Astrocyte of the spinal cord (primary cell): Measurements from ENCODE around the gene DLX5.
"Not testable (repeated sequence)": the region's sequence is repeated elsewhere in the genome, so short reads cannot be mapped to it uniquely, and the experiment has no call there.

Source experiments
- DNase-seq: peaks from one replicate; pipeline ENCODE4 v3.0.0; 2011; ENCODE audit warnings: low read depth, low spot score
- H3K4me3 ChIP-seq: 2 replicates; pipeline ENCODE4 v1.5.1; 2011; ENCODE audit warnings: low read depth, mild to moderate bottlenecking, low read length, moderate library complexity
- CTCF ChIP-seq: IDR thresholded peaks from 2 replicates; pipeline ENCODE4 v1.5.1; 2012; ENCODE audit warnings: low read depth, mild to moderate bottlenecking, low read length, inconsistent platforms
- in situ Hi-C: cut with HindIII; loops from 2 replicates; pipeline ENCODE4 v1.10.0; 2017; ENCODE audit warnings: low sequenced_read_pairs

The DLX5 gene

DNA sequence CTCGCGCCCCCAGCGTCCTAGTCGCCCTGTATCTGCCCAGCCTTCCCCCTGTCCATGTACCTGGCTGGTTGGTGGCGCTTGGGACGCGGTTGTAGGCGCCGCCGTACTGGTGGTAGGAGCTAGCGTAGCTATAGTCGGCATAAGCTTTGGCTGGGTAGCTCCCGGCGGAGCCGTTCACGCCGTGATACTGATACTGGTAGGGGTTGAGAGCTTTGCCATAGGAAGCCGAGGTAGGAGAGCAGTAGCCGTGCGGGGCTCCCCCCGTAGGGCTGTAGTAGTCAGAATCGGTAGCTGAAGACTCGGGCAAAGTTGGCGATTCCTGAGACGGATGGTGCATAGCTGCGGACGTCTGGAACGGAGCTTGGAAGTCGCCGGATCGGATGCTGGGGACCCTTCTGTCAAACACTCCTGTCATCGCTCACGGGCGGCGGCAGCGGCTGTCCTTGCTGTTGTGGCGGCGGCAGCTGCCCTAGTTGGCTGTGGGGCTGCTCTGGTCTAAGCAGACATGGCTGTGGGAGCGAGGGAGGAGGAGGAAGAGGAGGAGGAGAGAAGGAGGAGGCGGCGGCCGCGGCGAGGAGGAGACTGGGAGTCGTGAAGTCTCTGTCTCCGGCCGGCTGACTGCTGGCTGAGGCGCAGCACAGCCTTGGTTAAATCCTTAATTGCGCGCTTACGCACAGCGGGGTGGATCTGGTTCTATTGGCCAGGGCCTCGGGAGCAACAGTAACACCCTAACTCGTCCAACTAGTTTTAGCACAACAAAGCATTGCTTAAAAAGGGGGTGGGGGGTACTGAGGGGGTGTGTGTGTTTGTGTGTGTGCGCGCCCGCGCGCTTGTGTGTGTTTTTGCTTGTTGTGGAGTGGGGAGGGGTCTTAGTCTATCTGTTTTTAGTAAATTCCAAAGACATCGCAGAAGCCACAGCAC is at the start of gene DLX5:
Gene DLX5, minus strand, starts transcription at position 623 of the 921 bp plus-strand sequence. Its CDS starts 208 bp downstream, at position 415.
- H3K4me3 ChIP-seq, result peak within 1 kb of the TSS; percentile 7
- TF ChIP-seq CTCF, result no peak
- no peak for DNase-seq
- in situ Hi-C loops, result no loop called here

DNA sequence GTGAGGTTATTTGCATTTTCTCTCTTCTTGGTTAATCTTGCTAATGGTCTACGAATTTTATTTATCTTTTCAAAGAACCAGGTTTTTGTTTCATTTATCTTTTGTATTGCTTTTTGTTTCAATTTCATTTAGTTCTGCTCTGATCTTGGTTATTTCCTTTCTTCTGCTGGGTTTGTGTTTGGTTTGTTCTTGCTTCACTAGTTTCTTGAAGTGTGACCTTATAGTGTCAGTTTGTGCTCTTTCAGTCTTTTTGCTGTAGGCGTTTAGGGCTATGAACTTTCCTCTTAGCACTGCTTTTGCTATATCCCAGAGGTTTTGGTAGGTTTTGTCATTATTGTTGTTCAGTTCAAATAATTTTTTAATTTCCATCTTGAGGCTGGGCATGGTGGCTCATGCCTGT is 47.4 kb upstream of the DLX5 start:
- DNase-seq, H3K4me3 ChIP-seq, in situ Hi-C loops: not testable (repeated sequence)

- TF ChIP-seq CTCF, result peak; percentile 70
- H3K4me3 ChIP-seq, result no peak overlapping the region
- in situ Hi-C loops, result no loop called here
- DNase-seq, result peak; percentile 48
Measured at GRCh38 chr7:97064972-97065587, 40.4 kb upstream of the DLX5 start.

GRCh38 chr7:97064020-97064419 is 39.4 kb upstream of the DLX5 start:
- in situ Hi-C loops, result no loop called here
- TF ChIP-seq CTCF, result no peak
- DNase-seq, result no peak

GRCh38 chr7:97043281-97043680 is 18.6 kb upstream of the DLX5 start:
- in situ Hi-C loops, result no loop called here

More at GRCh38 chr7:97064020-97064419, 39.4 kb upstream of the DLX5 start:
- H3K4me3 ChIP-seq, result no peak overlapping the region

DNA sequence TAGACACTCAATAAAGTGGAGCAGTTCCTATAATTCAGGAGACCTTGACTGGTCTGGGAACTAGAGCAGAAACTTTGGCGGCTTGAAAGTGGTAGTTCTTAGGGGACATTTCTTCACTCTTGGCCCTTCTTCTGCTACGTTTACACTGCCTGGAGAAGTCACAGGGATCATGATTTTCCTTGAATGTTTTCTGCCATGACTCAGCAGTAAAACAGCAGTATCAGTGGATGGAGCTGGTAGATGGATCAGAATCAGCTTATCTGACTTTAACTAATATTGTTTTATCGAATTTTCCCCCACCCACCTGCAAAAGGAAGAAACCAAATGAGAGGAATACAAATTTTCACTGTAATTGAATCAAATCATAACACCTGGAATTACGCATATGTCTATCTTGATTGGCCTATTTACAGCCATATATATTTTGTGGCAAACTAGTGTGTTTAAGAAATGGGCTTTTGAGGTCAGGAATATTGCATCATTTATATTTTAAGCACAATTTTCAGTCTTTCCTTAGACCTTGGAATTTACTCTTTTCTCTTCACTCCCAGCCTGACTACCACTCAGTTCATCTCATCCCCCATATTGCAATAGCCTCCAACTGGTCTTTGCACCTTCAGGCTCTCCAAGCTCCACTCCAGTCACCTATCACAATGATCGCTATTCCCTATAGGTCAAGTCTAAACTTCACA is 14.9 kb upstream of the DLX5 start:
- DNase-seq, result no peak
- in situ Hi-C loops, result no loop called here
- no peak overlapping the region for H3K4me3 ChIP-seq
- no peak for TF ChIP-seq CTCF

More at GRCh38 chr7:97043281-97043680, 18.6 kb upstream of the DLX5 start:
- no peak for TF ChIP-seq CTCF
- H3K4me3 ChIP-seq, result no peak overlapping the region
- no peak for DNase-seq

DNA sequence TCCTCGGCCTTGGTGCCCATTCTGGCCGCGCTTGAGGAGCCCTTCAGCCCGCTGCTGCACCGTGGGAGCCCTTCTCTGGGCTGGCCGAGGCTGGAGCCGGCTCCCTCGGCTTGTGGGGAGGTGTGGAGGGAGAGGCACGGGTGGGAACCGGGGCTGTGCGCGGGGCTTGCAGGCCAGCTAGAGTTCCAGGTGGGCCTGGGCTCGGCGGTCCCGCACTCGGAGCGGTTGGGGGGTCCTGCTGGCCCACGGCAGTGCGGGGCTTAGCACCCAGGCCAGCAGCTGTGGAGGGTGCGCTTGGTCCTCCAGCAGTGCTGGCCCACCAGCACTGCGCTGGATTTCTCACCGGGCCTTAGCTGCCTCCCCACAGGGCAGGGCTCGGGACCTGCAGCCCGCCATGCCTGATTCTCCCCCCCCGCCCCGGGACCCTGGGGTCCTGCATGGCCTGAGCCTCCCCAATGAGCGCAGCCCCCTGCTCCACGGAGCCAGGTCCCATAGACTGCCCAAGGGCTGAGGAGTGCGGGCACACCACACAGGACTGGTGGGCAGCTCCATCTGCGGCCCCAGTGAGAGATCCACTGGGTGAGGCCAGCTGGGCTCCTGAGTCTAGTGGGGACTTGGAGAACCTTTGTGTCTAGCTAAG is 9.7 kb upstream of the DLX5 start:
- in situ Hi-C loops, result not testable (repeated sequence)

More for the DNA sequence above, 9.7 kb upstream of the DLX5 start:
- not testable (repeated sequence) for DNase-seq, H3K4me3 ChIP-seq
